HepG2 (cell line): ENCODE measurements around the gene BCL6. TPM values are rescaled to one million over a fixed set of nuclear protein-coding genes. Genes with fewer than 3 reads are reported as not detected.
A peak's percentile ranks its signal among the peaks of the same experiment; 100 is the strongest.

ENCODE experiments used
- ASH2L ChIP-seq: fragments of 300-600, 200-600 bp; sonication (generic); IDR thresholded peaks from 2 replicates; pipeline ENCODE4 v1.7.0; 2017; ENCODE audit warnings: low read depth, mild to moderate bottlenecking, moderate library complexity, mixed read lengths, low read length; ENCODE audit not compliant: insufficient read length
- BORCS8-MEF2B ChIP-seq: sonication (generic); formaldehyde crosslinking; IDR thresholded peaks from 2 replicates; pipeline ENCODE4 v1.8.0; 2022; ENCODE audit warnings: mild to moderate bottlenecking, missing genetic modification reagents
- CREM ChIP-seq, 2 experiments: sonication (generic) in 1 of 2; formaldehyde crosslinking in 1 of 2; IDR thresholded peaks; 2 replicates each; pipeline versions ENCODE4 v1.4.0 to v1.6.1; 2016 to 2020; ENCODE audit warnings: antibody characterized with exemption in 1 of 2, mild to moderate bottlenecking in 1 of 2, missing genetic modification reagents in 1 of 2
- GRHL1 ChIP-seq: sonication (generic); formaldehyde crosslinking; conservative IDR thresholded peaks from 2 replicates; pipeline ENCODE4 v1.8.0; 2022; ENCODE audit warnings: missing genetic modification reagents
- JDP2 ChIP-seq: sonication (generic); formaldehyde crosslinking; IDR thresholded peaks from 2 replicates; pipeline ENCODE4 v1.8.1; 2022; ENCODE audit warnings: missing genetic modification reagents, borderline replicate concordance
- KMT2A ChIP-seq: sonication (generic); formaldehyde crosslinking; IDR thresholded peaks from 2 replicates; pipeline ENCODE4 v1.4.0; 2020; ENCODE audit warnings: missing genetic modification reagents
- MAFG ChIP-seq: sonication (generic); formaldehyde crosslinking; IDR thresholded peaks from 2 replicates; pipeline ENCODE4 v1.5.1; 2020; ENCODE audit warnings: mild to moderate bottlenecking, missing genetic modification reagents
- PHF20 ChIP-seq: sonication (generic); formaldehyde crosslinking; IDR thresholded peaks from 2 replicates; pipeline ENCODE4 v1.5.0; 2020; ENCODE audit warnings: mild to moderate bottlenecking, missing genetic modification reagents
- TP53 ChIP-seq: sonication (generic); formaldehyde crosslinking; conservative IDR thresholded peaks from 2 replicates; pipeline ENCODE4 v1.4.0; 2020; ENCODE audit warnings: missing genetic modification reagents
- U2AF1 ChIP-seq: fragments of 200-400 bp; formaldehyde crosslinking; optimal IDR thresholded peaks from 2 replicates; pipeline ENCODE3; 2017; ENCODE audit warnings: mild to moderate bottlenecking, low read depth, low read length
- ZBTB7A ChIP-seq: sonication (generic); formaldehyde crosslinking; IDR thresholded peaks from 2 replicates; pipeline ENCODE4 v1.8.0; 2022; ENCODE audit warnings: mild to moderate bottlenecking, missing genetic modification reagents
- ZMAT5 ChIP-seq: sonication (generic); formaldehyde crosslinking; IDR thresholded peaks from 2 replicates; pipeline ENCODE4 v1.5.0; 2020; ENCODE audit warnings: mild to moderate bottlenecking, low read depth, missing genetic modification reagents, borderline replicate concordance
- ZNF280D ChIP-seq: sonication (generic); formaldehyde crosslinking; IDR thresholded peaks from 2 replicates; pipeline ENCODE4 v1.5.1; 2020; ENCODE audit warnings: mild to moderate bottlenecking, missing genetic modification reagents
- ZNF510 ChIP-seq: sonication (generic); formaldehyde crosslinking; IDR thresholded peaks from 2 replicates; pipeline ENCODE4 v1.4.0; 2020; ENCODE audit warnings: low read depth, mild to moderate bottlenecking, missing genetic modification reagents
- ZNF577 ChIP-seq: sonication (generic); formaldehyde crosslinking; IDR thresholded peaks from 2 replicates; pipeline ENCODE4 v1.4.0; 2020; ENCODE audit warnings: mild to moderate bottlenecking, low read depth, missing genetic modification reagents, borderline replicate concordance
- ZNF614 ChIP-seq: IDR thresholded peaks from 2 replicates; pipeline ENCODE4 v1.6.1; 2018; ENCODE audit warnings: missing biosample characterization, missing genetic modification reagents, inconsistent platforms, borderline replicate concordance
- ZNF7 ChIP-seq: IDR thresholded peaks from 2 replicates; pipeline ENCODE4 v1.6.1; 2016; ENCODE audit warnings: missing biosample characterization, missing genetic modification reagents
- polyA plus RNA-seq, 8 experiments: library from polyadenylated mRNA; depleted of rRNA in 3 of 8; stranded (reverse) in 7 of 8; unstranded in 1 of 8; fragments of >200 nt; fragmentation: Illumina TruSeq in 4 of 8; extraction: Trizol in 4 of 8; gene quantifications; 2 replicates each; pipeline versions ENCODE4 v1.2.1 to v1.2.3, GENCODE V29; 2011 to 2016; ENCODE audit warnings: low read depth in 4 of 8, missing spikeins in 1 of 8, mixed read lengths in 1 of 8; ENCODE audit not compliant: insufficient read depth in 1 of 8
- total RNA-seq, 5 experiments: library from RNA; depleted of rRNA; stranded (reverse); fragments of >200 nt; fragmentation: Illumina TruSeq; extraction: Trizol; gene quantifications; 2 replicates each; pipeline ENCODE4 v1.2.3, GENCODE V29; 2016; ENCODE audit warnings: low read depth in 1 of 5
- TF ChIP-seq, protein P1 (sequence below): sonication (generic); formaldehyde crosslinking; conservative IDR thresholded peaks from 2 replicates; pipeline ENCODE4 v1.4.0; 2020; ENCODE audit warnings: missing genetic modification reagents
- TF ChIP-seq, protein P2 (sequence below): IDR thresholded peaks from 2 replicates; pipeline ENCODE4 v1.6.1; 2018; ENCODE audit warnings: missing genetic modification reagents, mild to moderate bottlenecking, missing compliant biosample characterization
- TF ChIP-seq, protein P3 (sequence below): sonication (generic); formaldehyde crosslinking; IDR thresholded peaks from 2 replicates; pipeline ENCODE4 v1.4.0; 2020; ENCODE audit warnings: missing genetic modification reagents

The BCL6 gene
- total and polyA plus RNA-seq, 2 of the 13 experiments (the other 11 are each of a cell fraction or from before 2014, with no cell fraction given): 21.2 to 53.7 TPM

DNA sequence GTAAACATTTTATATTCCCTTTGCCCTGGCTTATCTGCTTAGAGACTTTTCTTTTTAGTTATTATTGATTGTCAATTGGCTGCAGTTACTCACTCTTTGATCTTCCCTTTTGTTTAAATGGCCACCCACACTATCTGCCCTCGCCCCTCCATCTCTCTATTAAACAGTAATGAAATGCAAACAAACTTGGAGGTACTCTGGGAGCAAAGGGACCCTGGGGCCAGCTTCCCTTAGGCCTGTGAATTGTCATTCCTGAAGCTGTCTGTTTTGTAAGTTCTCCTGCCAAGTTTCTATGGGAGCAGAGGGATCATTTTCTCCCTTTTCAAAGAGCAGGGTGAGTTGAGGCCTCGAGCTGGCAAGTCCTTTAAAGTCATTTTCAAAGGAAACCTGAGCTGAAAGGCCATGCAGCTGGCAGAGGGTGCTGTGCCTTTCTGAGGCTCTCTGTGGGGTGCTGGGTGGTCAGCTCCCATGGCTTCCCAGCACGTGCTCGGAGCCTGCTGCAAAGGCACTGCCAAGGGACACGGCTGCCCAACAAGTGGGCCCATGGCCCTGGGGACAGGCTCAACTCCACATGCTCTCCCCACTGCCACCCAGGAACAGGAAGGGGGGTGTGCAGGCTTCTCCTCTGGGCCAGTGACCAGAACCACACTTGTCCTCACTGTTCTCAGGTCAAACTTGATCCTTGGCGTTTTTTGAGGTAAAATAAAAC is 25.5 kb downstream of the BCL6 start (continued):
- no peak for TF ChIP-seq ZMAT5
- TF ChIP-seq CREM (IDR thresholded peaks at IDR 0.05): peak; percentile 87
- TF ChIP-seq CREM (CRISPR knock-in tag; IDR thresholded peaks at IDR 0.05): no peak
- TF ChIP-seq MAFG: no peak
- TF ChIP-seq ZNF577 (CRISPR knock-in tag): no peak
- TF ChIP-seq GRHL1 (CRISPR knock-in tag): no peak
- peak; percentile 23 for TF ChIP-seq ASH2L
- no peak for TF ChIP-seq ZNF510 (CRISPR knock-in tag)
- TF ChIP-seq BORCS8-MEF2B: peak; percentile 53; the same call in 1 of the 2 replicates
- 0 out of 2 replicates have a peak, but pooled peaks have one; percentile 21 for TF ChIP-seq KMT2A
- TF ChIP-seq, protein P1, sequence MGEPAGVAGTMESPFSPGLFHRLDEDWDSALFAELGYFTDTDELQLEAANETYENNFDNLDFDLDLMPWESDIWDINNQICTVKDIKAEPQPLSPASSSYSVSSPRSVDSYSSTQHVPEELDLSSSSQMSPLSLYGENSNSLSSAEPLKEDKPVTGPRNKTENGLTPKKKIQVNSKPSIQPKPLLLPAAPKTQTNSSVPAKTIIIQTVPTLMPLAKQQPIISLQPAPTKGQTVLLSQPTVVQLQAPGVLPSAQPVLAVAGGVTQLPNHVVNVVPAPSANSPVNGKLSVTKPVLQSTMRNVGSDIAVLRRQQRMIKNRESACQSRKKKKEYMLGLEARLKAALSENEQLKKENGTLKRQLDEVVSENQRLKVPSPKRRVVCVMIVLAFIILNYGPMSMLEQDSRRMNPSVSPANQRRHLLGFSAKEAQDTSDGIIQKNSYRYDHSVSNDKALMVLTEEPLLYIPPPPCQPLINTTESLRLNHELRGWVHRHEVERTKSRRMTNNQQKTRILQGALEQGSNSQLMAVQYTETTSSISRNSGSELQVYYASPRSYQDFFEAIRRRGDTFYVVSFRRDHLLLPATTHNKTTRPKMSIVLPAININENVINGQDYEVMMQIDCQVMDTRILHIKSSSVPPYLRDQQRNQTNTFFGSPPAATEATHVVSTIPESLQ (CRISPR knock-in tag): no peak
- no peak; the same call in 1 of the 2 replicates for TF ChIP-seq ZNF280D (CRISPR knock-in tag)
- TF ChIP-seq ZBTB7A: peak; percentile 60; the same call in 1 of the 2 replicates
- TF ChIP-seq, protein P2, sequence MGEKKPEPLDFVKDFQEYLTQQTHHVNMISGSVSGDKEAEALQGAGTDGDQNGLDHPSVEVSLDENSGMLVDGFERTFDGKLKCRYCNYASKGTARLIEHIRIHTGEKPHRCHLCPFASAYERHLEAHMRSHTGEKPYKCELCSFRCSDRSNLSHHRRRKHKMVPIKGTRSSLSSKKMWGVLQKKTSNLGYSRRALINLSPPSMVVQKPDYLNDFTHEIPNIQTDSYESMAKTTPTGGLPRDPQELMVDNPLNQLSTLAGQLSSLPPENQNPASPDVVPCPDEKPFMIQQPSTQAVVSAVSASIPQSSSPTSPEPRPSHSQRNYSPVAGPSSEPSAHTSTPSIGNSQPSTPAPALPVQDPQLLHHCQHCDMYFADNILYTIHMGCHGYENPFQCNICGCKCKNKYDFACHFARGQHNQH (CRISPR knock-in tag): 0 out of 2 replicates have a peak, but pooled peaks have one; percentile 65
- TF ChIP-seq, protein P3, sequence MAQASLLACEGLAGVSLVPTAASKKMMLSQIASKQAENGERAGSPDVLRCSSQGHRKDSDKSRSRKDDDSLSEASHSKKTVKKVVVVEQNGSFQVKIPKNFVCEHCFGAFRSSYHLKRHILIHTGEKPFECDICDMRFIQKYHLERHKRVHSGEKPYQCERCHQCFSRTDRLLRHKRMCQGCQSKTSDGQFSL (CRISPR knock-in tag): no peak
- TF ChIP-seq TP53 (CRISPR knock-in tag): no peak
- TF ChIP-seq ZNF614 (CRISPR knock-in tag): peak; percentile 40; the same call in 1 of the 2 replicates
- TF ChIP-seq ZNF7 (CRISPR knock-in tag): no peak
- no peak for TF ChIP-seq PHF20 (CRISPR knock-in tag)
- TF ChIP-seq U2AF1: no peak
- no peak for TF ChIP-seq JDP2 (CRISPR knock-in tag)
